Cerebellar nuclear complex (tissue), 1 donor: Measurements from ENCODE around the gene FMNL3.

Source experiments
- DNase-seq, 2 experiments: peaks; one replicate each; lab custom pipeline; 2025; lab: John Stamatoyannopoulos, UW

FMNL3 gene

GRCh38 chr12:49678711-49679110 is 28.5 kb downstream of the FMNL3 start:
- no peak for DNase-seq

- no peak for DNase-seq
Measured at GRCh38 chr12:49675137-49675536, 32.1 kb downstream of the FMNL3 start.

- DNase-seq, result no peak
Measured at GRCh38 chr12:49674318-49674981, 32.8 kb downstream of the FMNL3 start.

- peak; percentile 73 to 96 for DNase-seq
Measured at GRCh38 chr12:49673446-49674317, 33.5 kb downstream of the FMNL3 start.

- DNase-seq, result no peak
Measured at GRCh38 chr12:49672301-49673217, 34.6 kb downstream of the FMNL3 start.

DNA sequence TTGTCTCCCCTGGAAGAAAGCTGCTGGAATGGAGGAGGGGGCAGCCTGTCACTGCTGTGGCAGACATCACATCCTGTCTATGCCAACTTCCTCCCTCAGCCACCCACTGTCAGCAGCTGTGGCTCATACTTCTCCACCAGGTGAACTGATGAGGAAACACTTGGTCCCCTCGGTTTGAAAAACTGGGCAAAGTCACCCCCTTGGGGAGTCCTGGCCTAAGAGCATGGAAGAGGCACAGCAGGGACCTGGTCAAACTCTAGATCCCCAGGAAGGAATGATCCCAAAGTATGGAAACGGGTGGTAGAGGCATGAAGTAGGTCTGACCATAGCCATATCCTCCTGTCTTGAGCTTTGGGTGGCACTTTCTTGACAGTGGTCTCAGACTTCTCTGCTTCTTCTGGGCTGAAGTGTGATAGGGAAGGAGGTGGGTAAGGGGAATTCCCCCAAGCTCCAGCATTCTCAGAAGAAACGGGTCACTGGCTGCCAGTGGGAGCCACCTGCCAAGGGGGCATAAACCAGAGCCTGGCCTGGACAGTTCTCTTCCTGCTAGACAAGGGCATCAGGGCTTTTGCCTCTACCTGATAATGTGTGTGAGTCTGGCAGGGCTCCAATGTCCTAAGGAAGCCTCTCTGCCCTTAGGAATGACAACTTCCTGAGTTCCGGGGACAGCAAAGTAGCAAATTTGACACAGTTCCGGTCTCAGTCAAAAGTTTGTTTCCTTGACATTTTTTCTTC is 36.0 kb downstream of the FMNL3 start:
- DNase-seq, result no peak

DNA sequence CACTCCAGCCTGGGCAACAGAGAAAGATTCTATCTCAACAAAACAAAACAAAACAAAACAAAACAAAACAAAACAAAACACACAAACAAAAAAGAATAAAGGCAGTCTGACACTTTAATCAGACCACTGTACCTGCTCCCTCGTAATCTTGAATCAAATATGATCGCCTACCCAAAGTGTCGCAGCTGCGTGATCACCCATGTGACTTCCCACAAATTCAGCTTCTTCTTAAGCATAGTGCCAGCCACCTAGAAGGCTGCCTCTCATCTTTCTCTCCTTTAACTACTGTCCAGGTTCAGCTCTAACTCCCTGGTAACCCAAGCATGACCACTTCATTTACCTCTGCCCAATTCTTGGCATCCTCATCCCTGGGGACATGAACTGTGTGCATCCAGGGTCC is 37.4 kb downstream of the FMNL3 start:
- no peak for DNase-seq

DNA sequence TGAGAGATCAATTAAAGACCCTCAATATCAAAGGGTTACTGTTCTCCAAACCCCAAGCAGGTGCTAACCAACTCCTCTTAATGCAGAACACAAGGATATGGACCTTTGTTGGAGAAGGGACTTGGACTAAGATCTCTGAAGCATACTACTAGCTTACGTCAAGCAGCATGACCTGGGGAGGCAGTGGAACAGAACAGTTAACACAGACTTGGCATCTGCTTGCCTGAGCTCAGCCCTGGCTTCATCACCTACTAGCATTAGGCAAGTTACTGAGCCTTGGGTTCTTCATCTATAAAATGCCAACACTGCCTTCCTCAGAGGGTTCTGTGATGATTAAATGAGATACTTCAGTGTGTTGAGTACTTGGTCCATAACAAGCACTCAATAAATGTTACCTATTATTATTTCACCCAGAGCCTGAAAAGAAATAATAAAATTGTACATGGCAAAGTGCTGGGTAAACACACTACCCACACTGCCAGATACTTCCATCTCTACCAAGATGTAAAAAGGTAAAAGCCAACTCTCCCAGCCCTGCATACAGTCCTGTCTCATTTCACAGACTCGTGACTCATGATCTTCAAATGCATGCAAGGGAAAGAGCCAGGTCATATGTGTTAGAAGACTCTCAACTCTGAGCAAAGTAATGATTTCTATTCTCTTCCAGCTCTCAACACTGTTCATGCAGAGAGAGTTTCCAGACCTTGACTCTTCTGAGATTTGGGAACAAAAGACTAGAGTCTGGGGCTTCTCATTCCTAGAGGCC is 39.7 kb downstream of the FMNL3 start:
- DNase-seq, result no peak

DNA sequence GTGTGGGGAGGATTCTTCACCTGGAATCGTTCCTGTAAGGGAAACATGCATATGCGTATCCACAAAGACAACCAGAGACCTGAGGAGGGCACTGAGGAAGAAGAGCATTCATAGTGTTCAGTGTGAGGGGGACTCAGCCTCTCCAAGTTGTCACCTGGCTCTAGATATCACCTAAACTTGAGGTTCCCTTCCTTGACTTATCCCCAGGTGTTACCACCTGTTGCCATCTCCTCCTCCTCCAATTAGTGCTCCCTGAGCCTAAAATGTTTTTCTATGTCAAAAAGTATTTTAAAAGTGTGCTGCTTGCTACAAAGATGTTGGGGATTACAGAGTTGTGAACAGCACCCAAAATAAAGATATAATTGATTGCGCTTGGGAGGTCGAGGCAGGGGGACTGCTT is 41.0 kb downstream of the FMNL3 start:
- no peak for DNase-seq

GRCh38 chr12:49665384-49665783 is 41.8 kb downstream of the FMNL3 start:
- DNase-seq, result no peak

DNA sequence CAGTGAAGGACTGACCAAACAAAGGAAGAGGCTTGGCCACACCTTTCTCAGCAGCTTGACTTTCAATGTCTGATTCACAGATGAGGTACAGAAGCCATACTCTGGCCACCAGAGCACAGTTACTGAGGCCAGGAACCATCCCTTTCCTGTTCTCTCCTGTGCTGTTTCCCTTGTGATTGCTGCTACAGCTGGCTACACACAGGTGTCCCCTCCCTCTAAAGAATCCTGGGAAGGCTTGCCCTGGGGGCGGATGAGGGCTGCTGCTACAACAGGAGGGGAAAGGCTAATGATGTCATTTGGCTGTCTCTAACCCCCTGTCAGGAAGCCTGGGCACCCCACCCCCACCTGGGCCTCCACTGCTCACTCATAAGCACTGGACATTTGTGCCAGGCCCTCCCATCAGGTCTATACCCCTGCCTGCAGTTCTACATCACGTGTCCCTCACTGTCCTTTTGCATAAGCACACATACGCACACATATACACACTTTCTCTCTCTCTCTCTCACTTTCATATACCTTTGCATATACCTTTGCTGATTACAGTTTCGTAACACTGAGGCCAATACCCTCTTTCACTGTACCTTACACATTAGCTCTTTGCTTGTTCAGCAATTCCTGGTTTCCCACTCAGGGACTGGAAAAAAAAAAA is 42.5 kb downstream of the FMNL3 start:
- no peak for DNase-seq

GRCh38 chr12:49664167-49664566 is 43.0 kb downstream of the FMNL3 start:
- no peak for DNase-seq

DNA sequence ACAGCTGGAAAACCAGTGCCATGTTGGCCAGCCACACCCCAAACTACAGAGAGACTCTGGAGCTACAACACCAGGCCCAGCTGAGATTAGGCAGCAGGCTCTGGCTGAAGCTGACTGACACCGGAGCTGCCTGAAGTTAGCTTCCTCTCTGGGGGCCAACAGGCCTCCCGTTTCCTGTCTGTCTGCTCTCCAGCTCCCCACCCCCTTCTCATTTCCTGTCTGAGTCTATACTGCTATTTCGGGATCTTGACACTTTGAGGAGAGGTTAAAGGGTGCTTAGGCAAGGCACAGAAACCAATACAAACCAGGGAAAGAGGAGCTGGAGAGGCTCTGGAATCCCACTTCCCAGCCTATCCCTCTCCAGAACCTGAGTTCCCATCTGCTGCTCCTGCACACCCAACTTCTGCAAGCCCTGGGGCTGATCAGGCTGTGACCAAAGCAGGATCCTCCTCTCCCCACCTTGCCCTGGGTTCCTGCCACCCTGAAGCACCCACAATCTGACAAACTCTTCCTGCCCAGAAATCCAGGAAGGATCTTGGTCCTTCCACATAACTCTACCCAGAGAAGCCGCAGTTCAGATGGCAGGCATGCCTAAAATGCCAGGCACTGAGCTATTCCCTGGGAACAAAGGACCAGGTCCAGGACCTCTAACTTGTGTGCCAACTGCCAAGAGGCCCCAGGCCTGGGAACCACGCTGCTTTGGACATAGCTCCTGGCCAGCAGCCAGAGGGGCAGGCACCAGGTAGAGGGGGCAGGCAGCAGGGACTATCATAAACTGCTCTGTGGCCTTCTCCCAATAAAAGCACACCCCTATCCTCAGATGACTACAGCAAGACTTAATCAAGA is 44.0 kb downstream of the FMNL3 start:
- DNase-seq, result no peak

- DNase-seq, result no peak
Measured at GRCh38 chr12:49661746-49662145, 45.5 kb downstream of the FMNL3 start.

GRCh38 chr12:49661191-49661590 is 46.0 kb downstream of the FMNL3 start:
- no peak for DNase-seq

GRCh38 chr12:49659753-49660152 is 47.5 kb downstream of the FMNL3 start:
- DNase-seq, result no peak

GRCh38 chr12:49658276-49658675 is 48.9 kb downstream of the FMNL3 start:
- no peak for DNase-seq

GRCh38 chr12:49655595-49656236 is 51.5 kb downstream of the FMNL3 start:
- DNase-seq, result no peak

GRCh38 chr12:49654715-49655114 is 52.5 kb downstream of the FMNL3 start:
- no peak for DNase-seq
